ENCODE data around the gene PRR3. TPM values are rescaled to one million over a fixed set of nuclear protein-coding genes. Genes with fewer than 3 reads are reported as not detected.
A peak's percentile ranks its signal among the peaks of the same experiment; 100 is the strongest.

The PRR3 gene
- total RNA-seq, 4 donors from 2014 or later: 3.8 to 10.6 (median 4.5) TPM

DNA sequence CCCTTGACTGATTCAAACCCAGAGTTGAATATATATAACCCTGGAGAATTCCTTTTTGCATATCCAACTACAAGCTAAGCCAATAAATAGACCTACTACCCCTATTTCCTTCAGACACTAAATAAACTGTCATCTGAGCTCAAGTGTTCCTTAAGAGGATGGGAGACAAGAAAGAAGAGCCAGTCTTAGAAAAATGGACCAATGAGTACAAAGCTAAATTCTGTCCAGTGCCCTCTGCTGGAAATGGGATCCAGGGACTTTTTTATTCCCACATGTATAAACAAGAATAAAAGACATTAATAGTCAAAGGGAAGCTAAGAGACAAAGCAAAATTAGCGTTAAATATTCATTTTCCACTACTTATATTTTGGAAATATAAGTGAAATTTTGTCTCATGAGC lies 55.1 kb downstream of the PRR3 start:
- Histone ChIP-seq H3K4me1 (peaks cover 53 to 63% (median 57%) of the 10 kb centered on the region in 4 donors), H3K27ac (replicated peaks in 1 of 4) (peak overlapping the region; percentile 90 to 98 (median 96)), H3K4me3 (no peak overlapping the region), H3K36me3 (peaks cover 24 to 36% (median 33%) of the 10 kb centered on the region in 4 donors), H3K27me3 (no peaks in the 10 kb centered on the region), H3K9me3 (no peaks in the 10 kb centered on the region)
- TF ChIP-seq, protein P1, sequence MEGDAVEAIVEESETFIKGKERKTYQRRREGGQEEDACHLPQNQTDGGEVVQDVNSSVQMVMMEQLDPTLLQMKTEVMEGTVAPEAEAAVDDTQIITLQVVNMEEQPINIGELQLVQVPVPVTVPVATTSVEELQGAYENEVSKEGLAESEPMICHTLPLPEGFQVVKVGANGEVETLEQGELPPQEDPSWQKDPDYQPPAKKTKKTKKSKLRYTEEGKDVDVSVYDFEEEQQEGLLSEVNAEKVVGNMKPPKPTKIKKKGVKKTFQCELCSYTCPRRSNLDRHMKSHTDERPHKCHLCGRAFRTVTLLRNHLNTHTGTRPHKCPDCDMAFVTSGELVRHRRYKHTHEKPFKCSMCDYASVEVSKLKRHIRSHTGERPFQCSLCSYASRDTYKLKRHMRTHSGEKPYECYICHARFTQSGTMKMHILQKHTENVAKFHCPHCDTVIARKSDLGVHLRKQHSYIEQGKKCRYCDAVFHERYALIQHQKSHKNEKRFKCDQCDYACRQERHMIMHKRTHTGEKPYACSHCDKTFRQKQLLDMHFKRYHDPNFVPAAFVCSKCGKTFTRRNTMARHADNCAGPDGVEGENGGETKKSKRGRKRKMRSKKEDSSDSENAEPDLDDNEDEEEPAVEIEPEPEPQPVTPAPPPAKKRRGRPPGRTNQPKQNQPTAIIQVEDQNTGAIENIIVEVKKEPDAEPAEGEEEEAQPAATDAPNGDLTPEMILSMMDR (IDR thresholded peaks at IDR 0.05): peak; percentile 18 to 38 (median 19)
- no peak for TF ChIP-seq EP300 (IDR thresholded peaks at IDR 0.05)
- 56% methylated on average over 1 of the region's 1 CpG for WGBS
- DNase-seq (ENCODE audit: extremely low spot score): no peak
- intact Hi-C loops (cut with DNase I): loop anchor here (5.0 kb wide), 1 partner anchor 130 kb away; no protein-coding TSS in a partner anchor

DNA sequence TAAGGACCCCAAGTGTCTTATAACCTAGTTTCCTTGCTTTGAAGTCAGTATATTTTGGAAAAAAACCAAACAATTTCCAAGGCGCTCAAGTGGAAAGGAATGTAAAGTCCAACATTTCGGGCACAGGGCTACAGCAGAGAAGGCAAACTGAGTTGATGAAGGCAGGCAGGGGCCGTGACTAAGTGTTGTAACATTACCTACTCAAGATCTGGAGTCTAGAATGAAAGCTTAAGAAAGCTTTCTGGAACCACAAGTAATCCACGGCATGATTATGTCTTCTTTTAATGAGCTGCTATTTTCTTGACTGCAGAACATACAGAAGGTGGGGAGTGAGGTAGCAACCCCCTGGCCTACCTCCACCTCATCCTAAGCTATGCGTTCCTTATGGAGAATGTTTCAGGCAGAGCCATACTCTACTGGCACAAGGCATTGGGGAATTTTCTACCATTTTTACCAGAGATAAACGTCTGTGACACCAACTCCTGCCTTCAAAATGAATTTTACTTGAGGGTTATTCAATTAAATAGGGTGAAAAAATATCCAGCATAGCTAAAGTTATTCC lies 55.7 kb downstream of the PRR3 start:
- no peak for TF ChIP-seq POLR2AphosphoS5 (IDR thresholded peaks at IDR 0.05)
- no peak for TF ChIP-seq POLR2A (IDR thresholded peaks at IDR 0.05; ENCODE audit: low read depth)
- TF ChIP-seq, protein P1 (IDR thresholded peaks at IDR 0.05): no peak
- no peak for TF ChIP-seq EP300 (IDR thresholded peaks at IDR 0.05)
- DNase-seq (ENCODE audit: extremely low spot score): no peak
- intact Hi-C loops (cut with DNase I): loop anchor here (5.0 kb wide), 1 partner anchor 130 kb away; no protein-coding TSS in a partner anchor
- H3K4me3 ChIP-seq: no peak overlapping the region
- peaks cover 19 to 31% (median 27%) of the 10 kb centered on the region in 4 donors for H3K36me3 ChIP-seq
- peaks cover 53 to 61% (median 57%) of the 10 kb centered on the region in 4 donors for H3K4me1 ChIP-seq
- H3K9me3 ChIP-seq: no peaks in the 10 kb centered on the region
- WGBS: 34% methylated on average over 6 of the region's 6 CpGs
- H3K27ac ChIP-seq (replicated peaks in 1 of 4): peak overlapping the region; percentile 90 to 98 (median 96)
- no peaks in the 10 kb centered on the region for H3K27me3 ChIP-seq

Small RNA genes lying within 50 kb of the gene (small RNA-seq; reads per million reads assigned to genes)
- gene MIR877: 1.1 to 3.5 (median 1.5) reads per million in 3 donors

Other genes starting within 250 kb of the PRR3 start
- 10 to 100 TPM; 17.4 to 24.5 (median 20.9) TPM for gene TRIM39, start 230.4 kb upstream of the PRR3 start, total RNA-seq
- 100 to 1,000 TPM in 2 of 4 donors, 10 to 100 TPM in 2; 78.1 to 149 (median 113) TPM for gene RPP21, start 212.1 kb upstream of the PRR3 start, total RNA-seq
- gene HLA-E, start 67.8 kb upstream of the PRR3 start, total RNA-seq: 100 to 1,000 TPM; 294 to 649 (median 523) TPM
- gene GNL1, start 806 bp upstream of the PRR3 start, total RNA-seq: 10 to 100 TPM; 30.3 to 53.5 (median 36.1) TPM
- 10 to 100 TPM; 39.0 to 60.8 (median 51.4) TPM for gene ABCF1, start 14.1 kb downstream of the PRR3 start, total RNA-seq
- gene PPP1R10, start 59.9 kb downstream of the PRR3 start, total RNA-seq: 10 to 100 TPM; 24.5 to 53.6 (median 37.9) TPM
- gene MRPS18B, start 60.5 kb downstream of the PRR3 start, total RNA-seq: 10 to 100 TPM; 36.0 to 41.8 (median 40.0) TPM
- gene ATAT1, start 69.6 kb downstream of the PRR3 start, total RNA-seq: 1 to 10 TPM; 2.7 to 8.7 (median 5.1) TPM
- gene C6orf136, start 89.8 kb downstream of the PRR3 start, total RNA-seq: 10 to 100 TPM in 3 of 4 donors, 1 to 10 TPM in 1; 8.0 to 28.2 (median 24.0) TPM
- 10 to 100 TPM; 20.3 to 41.1 (median 31.1) TPM for gene DHX16, start 115.7 kb downstream of the PRR3 start, total RNA-seq
- 100 to 1,000 TPM in 1 of 4 donors, 10 to 100 TPM in 3; 39.5 to 104 (median 59.8) TPM for gene PPP1R18, start 129.3 kb downstream of the PRR3 start, total RNA-seq
- 10 to 100 TPM in 1 of 4 donors, 1 to 10 TPM in 3; 4.6 to 10.2 (median 6.2) TPM for gene NRM, start 133.7 kb downstream of the PRR3 start, total RNA-seq
- gene MDC1, start 160.0 kb downstream of the PRR3 start, total RNA-seq: 10 to 100 TPM; 10.8 to 20.3 (median 13.1) TPM
- gene TUBB, start 163.1 kb downstream of the PRR3 start, total RNA-seq: 100 to 1,000 TPM; 208 to 398 (median 272) TPM
- gene FLOT1, start 185.4 kb downstream of the PRR3 start, total RNA-seq: 100 to 1,000 TPM; 115 to 214 (median 166) TPM
- gene IER3, start 187.3 kb downstream of the PRR3 start, total RNA-seq: 10 to 100 TPM in 2 of 4 donors, 1 to 10 TPM in 2; 8.9 to 45.4 (median 11.0) TPM

Measured in esophagus muscularis mucosa (tissue), 4 donors.